ACC112 (cell line): Measurements from ENCODE around the gene IRX5.

ENCODE experiments used
- H2AFZ ChIP-seq: fragments of 200-600 bp; sonication (generic); one replicate; pipeline ENCODE4 v1.6.0; 2017; ENCODE audit warnings: antibody characterized with exemption, low read length; ENCODE audit not compliant: unreplicated experiment
- H3K27ac ChIP-seq: fragments of 200-600 bp; sonication (generic); 2 replicates; pipeline ENCODE4 v1.5.1; 2014; ENCODE audit warnings: low read depth, mild to moderate bottlenecking, antibody characterized with exemption, low read length, moderate library complexity
- H3K27me3 ChIP-seq: fragments of 200-600 bp; sonication (generic); 2 replicates; pipeline ENCODE4 v1.6.1; 2014; ENCODE audit warnings: mild to moderate bottlenecking, antibody characterized with exemption, low read length, moderate library complexity, mixed read lengths; ENCODE audit not compliant: insufficient read depth
- H3K36me3 ChIP-seq: fragments of 200-600 bp; sonication (generic); 2 replicates; pipeline ENCODE4 v1.6.1; 2016; ENCODE audit warnings: mild to moderate bottlenecking, antibody characterized with exemption, low read length, moderate library complexity, mixed read lengths; ENCODE audit not compliant: insufficient read depth
- H3K4me1 ChIP-seq: fragments of 200-600 bp; sonication (generic); one replicate; pipeline ENCODE4 v1.6.1; 2016; ENCODE audit warnings: low read length, mixed read lengths; ENCODE audit not compliant: insufficient read depth, unreplicated experiment, control insufficient read depth
- H3K4me3 ChIP-seq: fragments of 200-600 bp; sonication (generic); 2 replicates; pipeline ENCODE4 v1.5.1; 2014; ENCODE audit warnings: mild to moderate bottlenecking, low read depth, low read length
- H3K79me2 ChIP-seq: fragments of 200-600 bp; sonication (generic); one replicate; pipeline ENCODE4 v1.6.0; 2016; ENCODE audit warnings: low read length; ENCODE audit not compliant: control insufficient read depth, unreplicated experiment, insufficient read depth

The IRX5 gene

GRCh38 chr16:54937671-54938211 is 7.1 kb downstream of the IRX5 start:
- no peak overlapping the region for H3K27ac ChIP-seq
- H3K4me3 ChIP-seq: peak overlapping the region; percentile 78; the same call in 1 of the 2 replicates
- no peak overlapping the region for H2AFZ ChIP-seq
- H3K79me2 ChIP-seq: no peaks in the 10 kb centered on the region
- H3K4me1 ChIP-seq: no peaks in the 10 kb centered on the region
- no peaks in the 10 kb centered on the region for H3K27me3 ChIP-seq
- no peaks in the 10 kb centered on the region for H3K36me3 ChIP-seq

- Histone ChIP-seq H3K27me3 (no peaks in the 10 kb centered on the region), H3K36me3 (no peaks in the 10 kb centered on the region), H3K4me3 (no peak overlapping the region), H3K79me2 (no peaks in the 10 kb centered on the region), H2AFZ (no peak overlapping the region), H3K27ac (no peak overlapping the region), H3K4me1 (no peaks in the 10 kb centered on the region)
These were observed 7.8 kb downstream of the IRX5 start for GRCh38 chr16:54938212-54939028.

- H2AFZ ChIP-seq: no peak overlapping the region
- H3K27me3 ChIP-seq: no peaks in the 10 kb centered on the region
- no peaks in the 10 kb centered on the region for H3K79me2 ChIP-seq
- no peak overlapping the region for H3K4me3 ChIP-seq
- no peak overlapping the region for H3K27ac ChIP-seq
- no peaks in the 10 kb centered on the region for H3K4me1 ChIP-seq
- H3K36me3 ChIP-seq: no peaks in the 10 kb centered on the region
These were observed 8.3 kb downstream of the IRX5 start for GRCh38 chr16:54939029-54939346.

GRCh38 chr16:54939510-54940278 is 9.0 kb downstream of the IRX5 start:
- Histone ChIP-seq H3K79me2 (no peaks in the 10 kb centered on the region), H3K4me3 (no peak overlapping the region), H3K27ac (no peak overlapping the region)

GRCh38 chr16:54940279-54940604 is 9.6 kb downstream of the IRX5 start:
- no peaks in the 10 kb centered on the region for H3K36me3 ChIP-seq
- H3K27me3 ChIP-seq: no peaks in the 10 kb centered on the region
- no peak overlapping the region for H3K4me3 ChIP-seq
- H3K4me1 ChIP-seq: no peaks in the 10 kb centered on the region
- H2AFZ ChIP-seq: no peak overlapping the region
- H3K27ac ChIP-seq: no peak overlapping the region
- no peaks in the 10 kb centered on the region for H3K79me2 ChIP-seq

More at GRCh38 chr16:54939510-54940278, 9.0 kb downstream of the IRX5 start:
- H3K4me1 ChIP-seq: no peaks in the 10 kb centered on the region
- H3K36me3 ChIP-seq: no peaks in the 10 kb centered on the region
- no peaks in the 10 kb centered on the region for H3K27me3 ChIP-seq
- H2AFZ ChIP-seq: no peak overlapping the region

- H3K4me1 ChIP-seq: no peaks in the 10 kb centered on the region
- no peak overlapping the region for H3K4me3 ChIP-seq
- no peaks in the 10 kb centered on the region for H3K36me3 ChIP-seq
- no peak overlapping the region for H2AFZ ChIP-seq
- no peaks in the 10 kb centered on the region for H3K27me3 ChIP-seq
- H3K79me2 ChIP-seq: no peaks in the 10 kb centered on the region
- H3K27ac ChIP-seq: no peak overlapping the region
These were observed 11.8 kb downstream of the IRX5 start for GRCh38 chr16:54942353-54942943.

GRCh38 chr16:54944002-54944401 is 13.3 kb downstream of the IRX5 start:
- H3K27me3 ChIP-seq: peaks cover 6% of the 10 kb centered on the region; the same call in 1 of the 2 replicates
- H3K4me3 ChIP-seq: no peak overlapping the region
- no peak overlapping the region for H3K27ac ChIP-seq
- H3K4me1 ChIP-seq: no peaks in the 10 kb centered on the region
- no peaks in the 10 kb centered on the region for H3K79me2 ChIP-seq
- H3K36me3 ChIP-seq: no peaks in the 10 kb centered on the region
- no peak overlapping the region for H2AFZ ChIP-seq

GRCh38 chr16:54945063-54945462 is 14.4 kb downstream of the IRX5 start:
- peaks cover 11% of the 10 kb centered on the region; the same call in 1 of the 2 replicates for H3K27me3 ChIP-seq
- H3K4me1 ChIP-seq: no peaks in the 10 kb centered on the region
- H3K36me3 ChIP-seq: no peaks in the 10 kb centered on the region
- H3K79me2 ChIP-seq: no peaks in the 10 kb centered on the region
- no peak overlapping the region for H2AFZ ChIP-seq
- H3K27ac ChIP-seq: no peak overlapping the region
- H3K4me3 ChIP-seq: no peak overlapping the region

- Histone ChIP-seq H3K4me3 (no peak overlapping the region), H3K27ac (no peak overlapping the region), H3K79me2 (no peaks in the 10 kb centered on the region), H2AFZ (no peak overlapping the region), H3K27me3 (peaks cover 16% of the 10 kb centered on the region), H3K4me1 (no peaks in the 10 kb centered on the region), H3K36me3 (no peaks in the 10 kb centered on the region)
These were observed 16.2 kb downstream of the IRX5 start for GRCh38 chr16:54946909-54947308.

- no peak overlapping the region for H3K4me3 ChIP-seq
- no peaks in the 10 kb centered on the region for H3K36me3 ChIP-seq
- H3K4me1 ChIP-seq: no peaks in the 10 kb centered on the region
- H3K27me3 ChIP-seq: peaks cover 16% of the 10 kb centered on the region
- H2AFZ ChIP-seq: no peak overlapping the region
- H3K79me2 ChIP-seq: no peaks in the 10 kb centered on the region
- no peak overlapping the region for H3K27ac ChIP-seq
These were observed 17.0 kb downstream of the IRX5 start for GRCh38 chr16:54947616-54948015.
